HG02642 (cell line): ENCODE data around the gene AADACL4.
"Not testable (repeated sequence)": the region's sequence is repeated elsewhere in the genome, so short reads cannot be mapped to it uniquely, and the experiment has no call there.

Experiments
- ATAC-seq: cut with Tn5 transposase; IDR thresholded peaks from one replicate; pipeline ENCODE4 v1.9.1; 2021; ENCODE audit warnings: mild to moderate bottlenecking; ENCODE audit not compliant: unreplicated experiment, poor library complexity

The AADACL4 gene

GRCh38 chr1:12656575-12656974, 12.7 kb downstream of the AADACL4 start:
- no peak for ATAC-seq

- no peak for ATAC-seq
Measured at GRCh38 chr1:12657060-12657884, 13.4 kb downstream of the AADACL4 start.

GRCh38 chr1:12657885-12658512, 14.1 kb downstream of the AADACL4 start:
- not testable (repeated sequence) for ATAC-seq

GRCh38 chr1:12658531-12659453, 14.9 kb downstream of the AADACL4 start:
- ATAC-seq, result peak; percentile 53

- no peak for ATAC-seq
Measured at GRCh38 chr1:12661606-12662219, 17.8 kb downstream of the AADACL4 start.

- no peak for ATAC-seq
Measured at GRCh38 chr1:12662556-12662955, 18.7 kb downstream of the AADACL4 start.

- no peak for ATAC-seq
Measured at GRCh38 chr1:12665511-12665910, 21.6 kb downstream of the AADACL4 start.

GRCh38 chr1:12666141-12666735, 22.4 kb downstream of the AADACL4 start:
- no peak for ATAC-seq

GRCh38 chr1:12669529-12670068, 25.7 kb downstream of the AADACL4 start:
- no peak for ATAC-seq

GRCh38 chr1:12674358-12674757, 30.5 kb downstream of the AADACL4 start:
- ATAC-seq, result no peak

- ATAC-seq, result not testable (repeated sequence)
Measured at GRCh38 chr1:12676122-12676521, 32.2 kb downstream of the AADACL4 start.

- ATAC-seq, result no peak
Measured at GRCh38 chr1:12677565-12677964, 33.7 kb downstream of the AADACL4 start.

- no peak for ATAC-seq
Measured at GRCh38 chr1:12678350-12678749, 34.5 kb downstream of the AADACL4 start.

GRCh38 chr1:12678820-12679219, 34.9 kb downstream of the AADACL4 start:
- no peak for ATAC-seq

- ATAC-seq, result no peak
Measured at GRCh38 chr1:12690156-12690555, 46.3 kb downstream of the AADACL4 start.

- ATAC-seq, result no peak
Measured at GRCh38 chr1:12692967-12693782, 49.3 kb downstream of the AADACL4 start.

- ATAC-seq, result no peak
Measured at GRCh38 chr1:12696658-12697057, 52.8 kb downstream of the AADACL4 start.

- no peak for ATAC-seq
Measured at GRCh38 chr1:12697397-12697796, 53.5 kb downstream of the AADACL4 start.
